Peyer's patch (tissue), 4 donors: ENCODE data around the gene KRTAP5-6. TPM values are rescaled to one million over a fixed set of nuclear protein-coding genes. Genes with fewer than 3 reads are reported as not detected.

Source experiments
- DNase-seq, 3 donors: peaks; one replicate each; pipeline ENCODE4 v3.0.0-alpha.2; 2017 to 2019
- H3K27ac ChIP-seq, 4 donors: fragments of 200-600 bp; sonication (generic); one replicate each; pipeline ENCODE4 v1.5.1; 2016 to 2019
- H3K27me3 ChIP-seq, 2 donors: fragments of 200-600 bp; sonication (generic); one replicate each; pipeline ENCODE4 v1.5.1; 2019
- H3K36me3 ChIP-seq, 3 donors: fragments of 200-600 bp; sonication (generic); one replicate each; pipeline ENCODE4 v1.5.1; 2016 to 2019
- H3K4me1 ChIP-seq, 4 donors: fragments of 200-600 bp; sonication (generic); one replicate each; pipeline ENCODE4 v1.5.1; 2016 to 2019
- H3K4me3 ChIP-seq, 4 donors: fragments of 200-600 bp; sonication (generic); 1 replicate in 3 of 4; 2 replicates in 1 of 4; pipeline ENCODE4 v1.5.1; 2016 to 2019; ENCODE audit warnings: mild to moderate bottlenecking in 1 of 4
- H3K9me3 ChIP-seq, 4 donors: fragments of 200-600 bp; sonication (generic); one replicate each; pipeline ENCODE4 v1.5.1; 2016 to 2019; ENCODE audit warnings: mild to moderate bottlenecking in 1 of 4
- POLR2A ChIP-seq, 2 donors: fragments of 450-650 bp; IDR thresholded peaks; one replicate each; pipeline ENCODE4 v1.5.1; 2017; ENCODE audit warnings: antibody characterized with exemption in 2 of 2, mild to moderate bottlenecking in 2 of 2, moderate library complexity in 2 of 2
- total RNA-seq, 4 donors: library from RNA; depleted of rRNA; stranded (reverse); fragments of >200 nt; gene quantifications; one replicate each; pipeline ENCODE4 v1.1.0, GENCODE V29; 2016
- TF ChIP-seq, protein P1 (sequence below), 6 experiments: fragments of 450-650 bp in 4 of 6; fragments of 200-600 bp in 2 of 6; sonication (generic) in 1 of 6; IDR thresholded peaks; one replicate each; pipeline ENCODE4 v1.5.1; 2017 to 2019; ENCODE audit warnings: antibody characterized with exemption in 6 of 6, mild to moderate bottlenecking in 3 of 6, moderate library complexity in 1 of 6

KRTAP5-6 gene
- total RNA-seq, 4 donors from 2014 or later = not detected

DNA sequence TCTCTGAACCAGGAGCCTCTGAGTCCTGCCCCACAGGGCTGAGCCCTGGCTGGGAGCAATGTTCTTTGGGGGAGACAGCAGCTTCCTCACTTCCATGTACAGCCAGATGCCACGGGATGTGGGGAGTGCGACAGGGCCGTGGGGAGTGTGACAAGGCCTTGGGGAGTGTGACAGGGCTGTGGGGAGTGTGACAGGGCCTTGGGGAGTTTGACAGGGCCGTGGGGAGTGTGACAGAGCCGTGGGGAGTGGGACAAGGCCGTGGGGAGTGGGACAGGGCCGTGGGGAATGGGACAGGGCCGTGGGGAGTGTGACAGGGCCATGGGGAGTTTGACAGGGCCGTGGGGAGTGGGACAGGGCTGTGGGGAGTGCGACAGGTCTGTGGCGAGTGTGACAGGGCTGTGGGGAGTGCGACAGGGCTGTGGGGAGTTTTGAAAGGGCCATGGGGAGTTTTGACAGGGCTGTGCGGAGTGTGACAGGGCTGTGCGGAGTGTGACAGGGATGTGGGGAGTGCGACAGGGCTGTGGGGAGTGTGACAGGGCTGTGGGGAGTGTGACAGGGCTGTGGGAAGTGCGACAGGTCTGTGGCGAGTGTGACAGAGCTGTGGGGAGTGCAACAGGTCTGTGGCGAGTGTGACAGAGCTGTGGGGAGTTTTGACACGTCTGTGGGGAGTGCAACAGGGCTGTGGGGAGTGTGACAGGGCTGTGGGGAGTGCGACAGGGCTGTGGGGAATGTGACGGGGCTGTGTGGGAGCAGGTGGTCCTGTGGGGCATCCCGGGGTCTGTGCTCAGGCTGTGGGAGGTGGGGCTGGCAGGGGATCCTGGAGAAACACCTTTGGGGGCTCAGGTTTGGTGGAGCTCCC lies 6.6 kb upstream of the KRTAP5-6 start:
- Histone ChIP-seq H3K9me3 (no peaks in the 10 kb centered on the region), H3K36me3 (no peaks in the 10 kb centered on the region), H3K4me1 (peaks cover 3 to 34% (median 8%) of the 10 kb centered on the region in 4 donors), H3K27ac (no peak overlapping the region), H3K27me3 (no peaks in the 10 kb centered on the region), H3K4me3 (no peak overlapping the region)
- peak in 1 of 3 donors; percentile 32 for DNase-seq
- no peak for TF ChIP-seq POLR2A (IDR thresholded peaks at IDR 0.05)
- TF ChIP-seq, protein P1, sequence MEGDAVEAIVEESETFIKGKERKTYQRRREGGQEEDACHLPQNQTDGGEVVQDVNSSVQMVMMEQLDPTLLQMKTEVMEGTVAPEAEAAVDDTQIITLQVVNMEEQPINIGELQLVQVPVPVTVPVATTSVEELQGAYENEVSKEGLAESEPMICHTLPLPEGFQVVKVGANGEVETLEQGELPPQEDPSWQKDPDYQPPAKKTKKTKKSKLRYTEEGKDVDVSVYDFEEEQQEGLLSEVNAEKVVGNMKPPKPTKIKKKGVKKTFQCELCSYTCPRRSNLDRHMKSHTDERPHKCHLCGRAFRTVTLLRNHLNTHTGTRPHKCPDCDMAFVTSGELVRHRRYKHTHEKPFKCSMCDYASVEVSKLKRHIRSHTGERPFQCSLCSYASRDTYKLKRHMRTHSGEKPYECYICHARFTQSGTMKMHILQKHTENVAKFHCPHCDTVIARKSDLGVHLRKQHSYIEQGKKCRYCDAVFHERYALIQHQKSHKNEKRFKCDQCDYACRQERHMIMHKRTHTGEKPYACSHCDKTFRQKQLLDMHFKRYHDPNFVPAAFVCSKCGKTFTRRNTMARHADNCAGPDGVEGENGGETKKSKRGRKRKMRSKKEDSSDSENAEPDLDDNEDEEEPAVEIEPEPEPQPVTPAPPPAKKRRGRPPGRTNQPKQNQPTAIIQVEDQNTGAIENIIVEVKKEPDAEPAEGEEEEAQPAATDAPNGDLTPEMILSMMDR (IDR thresholded peaks at IDR 0.05) = no peak

- TF ChIP-seq, protein P1 (IDR thresholded peaks at IDR 0.05) = no peak
- no peak for TF ChIP-seq POLR2A (IDR thresholded peaks at IDR 0.05)
- DNase-seq = peak in 2 of 3 donors; percentile 39 to 53
- Histone ChIP-seq H3K36me3 (no peaks in the 10 kb centered on the region), H3K27ac (peak overlapping the region in 1 of 4 donors; percentile 30), H3K4me3 (no peak overlapping the region), H3K4me1 (peaks cover 3 to 34% (median 8%) of the 10 kb centered on the region in 4 donors), H3K9me3 (no peaks in the 10 kb centered on the region), H3K27me3 (no peaks in the 10 kb centered on the region)
These were observed 5.7 kb upstream of the KRTAP5-6 start for GRCh38 chr11:1691026-1691877.

GRCh38 chr11:1691878-1692707 lies 4.9 kb upstream of the KRTAP5-6 start:
- TF ChIP-seq, protein P1 (IDR thresholded peaks at IDR 0.05) = no peak
- TF ChIP-seq POLR2A (IDR thresholded peaks at IDR 0.05) = no peak
- no peak overlapping the region for H3K4me3 ChIP-seq
- H3K27me3 ChIP-seq = no peaks in the 10 kb centered on the region
- DNase-seq = peak in 2 of 3 donors; percentile 37 to 44
- peaks cover 3 to 34% (median 8%) of the 10 kb centered on the region in 4 donors for H3K4me1 ChIP-seq
- no peaks in the 10 kb centered on the region for H3K36me3 ChIP-seq
- H3K27ac ChIP-seq = no peak overlapping the region
- no peaks in the 10 kb centered on the region for H3K9me3 ChIP-seq

DNA sequence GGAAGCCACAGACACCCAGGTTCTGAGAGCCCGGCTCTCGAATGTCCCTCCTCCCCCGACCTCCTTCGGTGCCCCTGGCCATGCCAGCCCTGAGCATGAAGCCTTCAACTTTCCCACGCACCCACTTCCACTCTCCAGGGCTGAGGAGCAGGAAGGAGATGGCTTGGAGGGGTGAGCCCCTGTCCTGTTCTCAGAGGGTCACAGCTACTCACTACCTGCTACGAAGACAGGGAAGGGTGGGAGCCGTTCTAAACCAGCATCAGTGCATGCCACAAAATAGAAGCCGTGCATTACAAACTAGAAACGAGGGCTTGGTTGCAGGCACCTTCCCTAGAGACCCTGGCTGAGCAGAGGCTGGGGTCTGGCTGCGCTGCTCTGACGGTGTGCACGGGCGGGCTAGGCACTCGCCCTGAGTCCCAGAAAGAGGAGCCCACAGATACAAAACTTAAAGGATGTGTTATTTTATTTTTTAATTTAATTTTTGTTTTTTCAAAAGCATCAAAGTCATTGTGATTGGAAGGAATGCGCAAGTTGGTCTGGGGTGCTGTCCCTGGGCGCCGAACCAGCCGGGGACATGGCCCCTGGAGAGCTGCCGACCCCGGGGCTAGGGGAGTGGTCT lies 4.2 kb upstream of the KRTAP5-6 start:
- H3K27me3 ChIP-seq = no peaks in the 10 kb centered on the region
- H3K4me1 ChIP-seq = peaks cover 3 to 34% (median 8%) of the 10 kb centered on the region in 4 donors
- H3K9me3 ChIP-seq = no peaks in the 10 kb centered on the region
- no peak overlapping the region for H3K4me3 ChIP-seq
- H3K36me3 ChIP-seq = no peaks in the 10 kb centered on the region
- peak in 1 of 3 donors; percentile 43 for DNase-seq
- no peak for TF ChIP-seq POLR2A (IDR thresholded peaks at IDR 0.05)
- TF ChIP-seq, protein P1 (IDR thresholded peaks at IDR 0.05) = no peak
- no peak overlapping the region for H3K27ac ChIP-seq
